Measurements from ENCODE around the gene NDFIP1.

- TF ChIP-seq EZH2 (IDR thresholded peaks at IDR 0.05; ENCODE audit: borderline replicate concordance, control insufficient read depth, low read depth, low read length) (no peak), ZBTB40 (IDR thresholded peaks at IDR 0.05; ENCODE audit: borderline replicate concordance) (no peak), ZNF274 (IDR thresholded peaks at IDR 0.05; ENCODE audit: insufficient read depth, insufficient read length) (no peak), KAT2A (conservative IDR thresholded peaks at IDR 0.05; ENCODE audit: control insufficient read depth, low read depth, low read length) (no peak), RAD21 (IDR thresholded peaks at IDR 0.05; ENCODE audit: insufficient read depth, low read depth, low read length) (no peak), ATF2 (IDR thresholded peaks at IDR 0.05; ENCODE audit: low read length) (no peak), CEBPB (IDR thresholded peaks at IDR 0.05; ENCODE audit: borderline replicate concordance in 1 of 2, low read depth in 2 of 2, low read length in 2 of 2) (no peak), MAX (IDR thresholded peaks at IDR 0.05; ENCODE audit: low read depth, low read length) (no peak), RBBP5 (conservative IDR thresholded peaks at IDR 0.05) (no peak), POLR2AphosphoS5 (IDR thresholded peaks at IDR 0.05; ENCODE audit: low read length) (no peak), E2F8 (IDR thresholded peaks at IDR 0.05; ENCODE audit: low read depth, partially characterized antibody) (no peak)
These were observed 9.6 kb downstream of the NDFIP1 start for GRCh38 chr5:142118155-142118686.

Measured in GM12878 (cell line).